HL-60 (cell line): ENCODE measurements around the gene TIGD3.
A peak's percentile ranks its signal among the peaks of the same experiment; 100 is the strongest.

Source experiments
- DNase-seq, 2 experiments: peaks; one replicate each; pipeline ENCODE4 v3.0.0-alpha.2; 2010 to 2020; ENCODE audit warnings: low read depth in 1 of 2, low spot score in 1 of 2
- H3K27ac ChIP-seq: fragments of 250-450 bp; sonication (Bioruptor Pico); replicated peaks from 2 replicates; pipeline ENCODE4 v1.5.1; 2020; ENCODE audit warnings: mild to moderate bottlenecking, moderate library complexity
- H3K27me3 ChIP-seq: fragments of 250-450 bp; sonication (Bioruptor Pico); 2 replicates; pipeline ENCODE4 v1.5.1; 2021; ENCODE audit warnings: mild to moderate bottlenecking, moderate library complexity; ENCODE audit not compliant: insufficient read depth, poor library complexity, severe bottlenecking
- H3K4me3 ChIP-seq: replicated peaks from 2 replicates; pipeline ENCODE4 v1.5.1; 2011; ENCODE audit warnings: mild to moderate bottlenecking, control low read depth, low read length; ENCODE audit not compliant: insufficient read depth
- GABPA ChIP-seq: IDR thresholded peaks from 2 replicates; pipeline ENCODE4 v1.6.1; 2012; ENCODE audit warnings: low read depth
- POLR2AphosphoS5 ChIP-seq: IDR thresholded peaks from 2 replicates; pipeline ENCODE4 v1.6.1; 2012; ENCODE audit warnings: low read depth
- SPI1 ChIP-seq: IDR thresholded peaks from 2 replicates; pipeline ENCODE4 v1.6.1; 2012; ENCODE audit warnings: low read depth, mild to moderate bottlenecking, borderline replicate concordance
- TF ChIP-seq, protein P1 (sequence below): IDR thresholded peaks from one replicate; pipeline ENCODE4 v1.5.1; 2011; ENCODE audit warnings: low read length, control low read depth, inconsistent platforms; ENCODE audit not compliant: insufficient read depth
- TF ChIP-seq, protein P2 (sequence below): IDR thresholded peaks from 2 replicates; pipeline ENCODE4 v1.6.1; 2012; ENCODE audit warnings: low read depth; ENCODE audit not compliant: insufficient replicate concordance

The TIGD3 gene

DNA sequence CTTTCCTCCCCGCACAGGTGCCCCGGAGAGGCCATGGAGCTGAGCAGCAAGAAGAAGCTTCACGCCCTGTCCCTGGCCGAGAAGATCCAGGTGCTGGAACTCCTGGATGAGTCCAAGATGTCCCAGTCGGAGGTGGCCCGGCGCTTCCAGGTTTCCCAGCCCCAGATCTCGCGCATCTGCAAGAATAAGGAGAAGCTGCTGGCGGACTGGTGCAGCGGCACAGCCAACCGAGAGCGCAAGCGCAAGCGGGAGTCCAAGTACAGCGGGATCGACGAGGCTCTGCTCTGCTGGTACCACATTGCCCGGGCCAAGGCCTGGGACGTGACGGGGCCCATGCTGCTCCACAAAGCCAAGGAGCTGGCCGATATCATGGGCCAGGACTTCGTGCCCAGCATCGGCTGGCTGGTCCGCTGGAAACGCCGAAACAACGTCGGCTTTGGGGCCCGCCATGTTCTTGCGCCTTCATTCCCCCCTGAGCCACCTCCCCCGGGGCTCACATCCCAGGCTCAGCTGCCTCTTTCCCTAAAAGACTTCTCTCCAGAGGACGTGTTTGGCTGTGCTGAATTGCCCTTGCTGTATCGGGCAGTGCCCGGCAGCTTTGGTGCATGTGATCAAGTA is 1.3 kb downstream of the TIGD3 start:
- Histone ChIP-seq H3K27me3 (no peaks in the 10 kb centered on the region), H3K4me3 (no peak overlapping the region; the same call in 1 of the 2 replicates), H3K27ac (no peak overlapping the region)
- TF ChIP-seq, protein P1, sequence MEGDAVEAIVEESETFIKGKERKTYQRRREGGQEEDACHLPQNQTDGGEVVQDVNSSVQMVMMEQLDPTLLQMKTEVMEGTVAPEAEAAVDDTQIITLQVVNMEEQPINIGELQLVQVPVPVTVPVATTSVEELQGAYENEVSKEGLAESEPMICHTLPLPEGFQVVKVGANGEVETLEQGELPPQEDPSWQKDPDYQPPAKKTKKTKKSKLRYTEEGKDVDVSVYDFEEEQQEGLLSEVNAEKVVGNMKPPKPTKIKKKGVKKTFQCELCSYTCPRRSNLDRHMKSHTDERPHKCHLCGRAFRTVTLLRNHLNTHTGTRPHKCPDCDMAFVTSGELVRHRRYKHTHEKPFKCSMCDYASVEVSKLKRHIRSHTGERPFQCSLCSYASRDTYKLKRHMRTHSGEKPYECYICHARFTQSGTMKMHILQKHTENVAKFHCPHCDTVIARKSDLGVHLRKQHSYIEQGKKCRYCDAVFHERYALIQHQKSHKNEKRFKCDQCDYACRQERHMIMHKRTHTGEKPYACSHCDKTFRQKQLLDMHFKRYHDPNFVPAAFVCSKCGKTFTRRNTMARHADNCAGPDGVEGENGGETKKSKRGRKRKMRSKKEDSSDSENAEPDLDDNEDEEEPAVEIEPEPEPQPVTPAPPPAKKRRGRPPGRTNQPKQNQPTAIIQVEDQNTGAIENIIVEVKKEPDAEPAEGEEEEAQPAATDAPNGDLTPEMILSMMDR: no peak
- TF ChIP-seq GABPA (no peak), SPI1 (no peak), POLR2AphosphoS5 (no peak)
- TF ChIP-seq, protein P2, sequence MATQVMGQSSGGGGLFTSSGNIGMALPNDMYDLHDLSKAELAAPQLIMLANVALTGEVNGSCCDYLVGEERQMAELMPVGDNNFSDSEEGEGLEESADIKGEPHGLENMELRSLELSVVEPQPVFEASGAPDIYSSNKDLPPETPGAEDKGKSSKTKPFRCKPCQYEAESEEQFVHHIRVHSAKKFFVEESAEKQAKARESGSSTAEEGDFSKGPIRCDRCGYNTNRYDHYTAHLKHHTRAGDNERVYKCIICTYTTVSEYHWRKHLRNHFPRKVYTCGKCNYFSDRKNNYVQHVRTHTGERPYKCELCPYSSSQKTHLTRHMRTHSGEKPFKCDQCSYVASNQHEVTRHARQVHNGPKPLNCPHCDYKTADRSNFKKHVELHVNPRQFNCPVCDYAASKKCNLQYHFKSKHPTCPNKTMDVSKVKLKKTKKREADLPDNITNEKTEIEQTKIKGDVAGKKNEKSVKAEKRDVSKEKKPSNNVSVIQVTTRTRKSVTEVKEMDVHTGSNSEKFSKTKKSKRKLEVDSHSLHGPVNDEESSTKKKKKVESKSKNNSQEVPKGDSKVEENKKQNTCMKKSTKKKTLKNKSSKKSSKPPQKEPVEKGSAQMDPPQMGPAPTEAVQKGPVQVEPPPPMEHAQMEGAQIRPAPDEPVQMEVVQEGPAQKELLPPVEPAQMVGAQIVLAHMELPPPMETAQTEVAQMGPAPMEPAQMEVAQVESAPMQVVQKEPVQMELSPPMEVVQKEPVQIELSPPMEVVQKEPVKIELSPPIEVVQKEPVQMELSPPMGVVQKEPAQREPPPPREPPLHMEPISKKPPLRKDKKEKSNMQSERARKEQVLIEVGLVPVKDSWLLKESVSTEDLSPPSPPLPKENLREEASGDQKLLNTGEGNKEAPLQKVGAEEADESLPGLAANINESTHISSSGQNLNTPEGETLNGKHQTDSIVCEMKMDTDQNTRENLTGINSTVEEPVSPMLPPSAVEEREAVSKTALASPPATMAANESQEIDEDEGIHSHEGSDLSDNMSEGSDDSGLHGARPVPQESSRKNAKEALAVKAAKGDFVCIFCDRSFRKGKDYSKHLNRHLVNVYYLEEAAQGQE: no peak
- DNase-seq: no peak

DNA sequence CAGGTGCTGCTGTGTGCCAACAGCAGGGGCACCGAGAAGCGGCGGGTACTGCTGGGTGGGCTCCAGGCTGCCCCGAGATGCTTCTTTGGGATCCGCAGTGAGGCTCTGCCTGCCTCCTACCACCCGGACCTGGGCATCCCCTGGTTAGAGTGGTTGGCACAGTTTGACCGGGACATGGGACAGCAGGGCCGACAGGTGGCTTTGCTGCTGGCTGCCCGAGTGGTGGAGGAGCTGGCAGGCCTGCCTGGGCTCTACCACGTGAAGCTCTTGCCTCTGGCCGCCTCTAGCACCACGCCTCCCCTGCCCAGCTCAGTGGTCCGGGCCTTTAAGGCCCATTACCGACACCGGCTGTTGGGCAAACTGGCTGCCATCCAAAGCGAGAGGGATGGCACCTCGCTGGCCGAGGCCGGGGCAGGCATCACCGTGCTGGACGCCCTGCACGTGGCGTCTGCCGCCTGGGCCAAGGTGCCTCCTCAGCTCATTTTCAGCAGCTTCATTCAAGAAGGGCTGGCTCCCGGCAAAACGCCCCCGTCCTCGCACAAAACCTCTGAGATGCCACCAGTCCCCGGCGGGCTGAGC is 1.9 kb downstream of the TIGD3 start:
- DNase-seq: no peak
- Histone ChIP-seq H3K4me3 (no peak overlapping the region), H3K27ac (no peak overlapping the region), H3K27me3 (no peaks in the 10 kb centered on the region)
- TF ChIP-seq, protein P1: no peak
- TF ChIP-seq POLR2AphosphoS5: no peak
- no peak for TF ChIP-seq GABPA
- no peak for TF ChIP-seq SPI1
- TF ChIP-seq, protein P2: no peak

DNA sequence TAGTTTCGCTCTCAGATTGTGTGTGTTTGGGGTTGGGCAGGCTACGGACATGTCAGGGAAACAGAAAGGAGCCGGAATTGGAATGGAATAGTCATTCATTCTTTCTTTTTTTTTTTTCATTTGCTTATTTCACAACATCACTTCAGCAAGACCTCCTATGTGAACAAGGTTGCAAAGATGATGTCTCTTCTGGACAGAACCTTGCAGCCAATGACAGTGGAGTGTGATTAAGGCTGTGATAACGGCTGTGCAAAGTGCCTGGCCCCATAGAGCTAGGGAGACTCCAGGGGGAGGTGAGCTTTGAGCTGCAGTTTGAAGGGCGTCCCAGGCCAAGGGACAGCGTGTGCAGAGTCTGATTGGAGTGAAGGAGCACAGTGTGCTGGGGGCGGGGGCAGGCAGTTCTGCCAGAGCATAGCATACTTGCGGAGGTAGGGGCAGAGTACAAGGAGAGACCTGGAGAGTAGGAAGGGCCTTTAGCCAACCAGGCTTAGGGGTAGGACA is 3.4 kb downstream of the TIGD3 start:
- TF ChIP-seq GABPA: no peak
- Histone ChIP-seq H3K27ac (no peak overlapping the region), H3K4me3 (no peak overlapping the region), H3K27me3 (no peaks in the 10 kb centered on the region)
- no peak for DNase-seq

DNA sequence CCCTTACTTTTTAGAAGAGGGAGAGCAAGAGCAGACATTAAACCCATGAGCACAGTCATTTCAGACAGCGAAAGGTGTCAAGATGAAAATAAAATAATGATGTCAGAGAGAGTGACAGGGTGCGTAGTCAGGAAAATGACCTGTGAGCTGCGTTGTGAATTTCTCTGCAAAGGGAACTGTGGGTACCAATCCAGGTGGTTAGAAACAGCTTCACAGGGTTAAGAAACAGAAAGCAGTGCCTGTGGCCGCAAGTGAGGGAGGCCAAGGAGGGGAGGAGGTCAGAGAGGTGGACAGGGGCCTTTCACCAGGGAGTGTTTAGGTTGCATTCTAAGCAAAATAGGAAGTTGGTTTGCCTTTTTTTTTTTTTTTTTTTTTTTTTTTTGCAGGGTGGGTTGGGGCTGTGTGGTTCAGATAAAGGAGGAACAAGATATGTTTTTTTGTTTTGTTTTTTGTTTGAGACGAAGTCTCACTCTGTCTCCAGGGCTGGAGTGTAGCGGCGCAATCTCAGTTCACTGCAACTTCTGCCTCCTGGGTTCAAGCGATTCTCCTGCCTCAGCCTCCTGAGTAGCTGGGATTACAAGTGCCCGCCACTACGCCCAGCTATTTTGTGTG is 7.9 kb downstream of the TIGD3 start:
- H3K4me3 ChIP-seq: no peak overlapping the region
- peak in 1 of 2 experiments; percentile 72 for DNase-seq
- peak overlapping the region; percentile 81 for H3K27ac ChIP-seq
- TF ChIP-seq SPI1 (peak; percentile 34; the same call in 1 of the 2 replicates), POLR2AphosphoS5 (no peak), GABPA (no peak)
- TF ChIP-seq, protein P1: no peak
- TF ChIP-seq, protein P2: no peak
- H3K27me3 ChIP-seq: no peaks in the 10 kb centered on the region
